Vagina (tissue), 2 donors: ENCODE measurements around the gene OR5J2. TPM values are rescaled to one million over a fixed set of nuclear protein-coding genes. Genes with fewer than 3 reads are reported as not detected.

Experiments
- DNase-seq, 2 donors: peaks; one replicate each; pipeline ENCODE4 v3.0.0-alpha.2; 2017; ENCODE audit errors: extremely low spot score in 2 of 2
- H3K27ac ChIP-seq: fragments of 200-600 bp; sonication (generic); one replicate; pipeline ENCODE4 v1.5.1; 2019
- H3K27me3 ChIP-seq: fragments of 200-600 bp; sonication (generic); one replicate; pipeline ENCODE4 v1.5.1; 2019
- H3K36me3 ChIP-seq, 2 donors: fragments of 200-600 bp; sonication (generic); one replicate each; pipeline ENCODE4 v1.5.1; 2017 to 2019
- H3K4me1 ChIP-seq: fragments of 200-600 bp; sonication (generic); one replicate; pipeline ENCODE4 v1.5.1; 2019
- H3K4me3 ChIP-seq, 2 donors: fragments of 200-600 bp; sonication (generic); 1 replicate in 1 of 2; 2 replicates in 1 of 2; pipeline ENCODE4 v1.5.1; 2016 to 2019
- H3K9me3 ChIP-seq: fragments of 200-600 bp; sonication (generic); one replicate; pipeline ENCODE4 v1.5.1; 2019
- CTCF ChIP-seq, 3 experiments: fragments of 450-650 bp in 2 of 3; fragments of 200-600 bp in 1 of 3; sonication (generic) in 1 of 3; IDR thresholded peaks; one replicate each; pipeline ENCODE4 v1.5.1; 2017 to 2019; ENCODE audit warnings: antibody characterized with exemption in 3 of 3, mild to moderate bottlenecking in 2 of 3, moderate library complexity in 2 of 3
- POLR2A ChIP-seq, 2 donors: fragments of 450-650 bp; IDR thresholded peaks; one replicate each; pipeline ENCODE4 v1.6.1; 2017; ENCODE audit warnings: antibody characterized with exemption in 2 of 2, mild to moderate bottlenecking in 2 of 2, moderate library complexity in 2 of 2
- POLR2AphosphoS5 ChIP-seq, 2 donors: sonication (generic); formaldehyde crosslinking; IDR thresholded peaks; one replicate each; pipeline ENCODE4 v1.9.0; 2017; ENCODE audit warnings: antibody characterized with exemption in 2 of 2, mild to moderate bottlenecking in 2 of 2, low read depth in 1 of 2; ENCODE audit not compliant: insufficient read depth in 1 of 2
- intact Hi-C: fragments of 100-400 bp; cut with DNase I; formaldehyde crosslinking; loops from one replicate; pipeline ENCODE4 v1.15.1; 2023
- total RNA-seq: library from RNA; depleted of rRNA; stranded (reverse); fragments of >200 nt; gene quantifications from one replicate; pipeline ENCODE4 v1.2.3, GENCODE V29; 2016

OR5J2 gene
- total RNA-seq, 1 donor from 2014 or later: not detected

- Histone ChIP-seq H3K4me3 (no peak within 1 kb of the TSS), H3K36me3 (no peaks in the 10 kb centered on the region), H3K9me3 (no peaks in the 10 kb centered on the region), H3K27me3 (no peaks in the 10 kb centered on the region), H3K4me1 (no peaks in the 10 kb centered on the region), H3K27ac (no peak within 1 kb of the TSS)
- no peak for DNase-seq
- no peak for TF ChIP-seq POLR2AphosphoS5 (IDR thresholded peaks at IDR 0.05; ENCODE audit: insufficient read depth in 1 of 2, low read depth in 1 of 2)
- TF ChIP-seq POLR2A (IDR thresholded peaks at IDR 0.05): no peak
- no peak for TF ChIP-seq CTCF (IDR thresholded peaks at IDR 0.05)
- intact Hi-C loops: no loop called here
Observed at GRCh38 chr11:56160217-56160616, 16.2 kb upstream of the OR5J2 start, which contains the start of gene OR8K5. TSS of gene OR8K5 (minus strand) at chr11:56160317. CDS start at chr11:56160317, 0 bp downstream.

- H3K4me1 ChIP-seq: no peaks in the 10 kb centered on the region
- no peak overlapping the region for H3K27ac ChIP-seq
- H3K36me3 ChIP-seq: no peaks in the 10 kb centered on the region
- no peaks in the 10 kb centered on the region for H3K27me3 ChIP-seq
- intact Hi-C loops: no loop called here
- no peak overlapping the region for H3K4me3 ChIP-seq
- no peak for DNase-seq
- no peaks in the 10 kb centered on the region for H3K9me3 ChIP-seq
- TF ChIP-seq POLR2AphosphoS5 (IDR thresholded peaks at IDR 0.05; ENCODE audit: insufficient read depth in 1 of 2, low read depth in 1 of 2) (no peak), CTCF (IDR thresholded peaks at IDR 0.05) (no peak), POLR2A (IDR thresholded peaks at IDR 0.05) (no peak)
Observed at GRCh38 chr11:56163804-56164203, 12.6 kb upstream of the OR5J2 start.

- no peak overlapping the region for H3K4me3 ChIP-seq
- TF ChIP-seq POLR2A (IDR thresholded peaks at IDR 0.05) (no peak), CTCF (IDR thresholded peaks at IDR 0.05) (no peak), POLR2AphosphoS5 (IDR thresholded peaks at IDR 0.05; ENCODE audit: insufficient read depth in 1 of 2, low read depth in 1 of 2) (no peak)
- intact Hi-C loops: no loop called here
Observed at GRCh38 chr11:56172256-56172830, 4.1 kb upstream of the OR5J2 start.

GRCh38 chr11:56183459-56183858, 7.0 kb downstream of the OR5J2 start:
- Histone ChIP-seq H3K9me3 (no peaks in the 10 kb centered on the region), H3K36me3 (no peaks in the 10 kb centered on the region), H3K4me1 (no peaks in the 10 kb centered on the region), H3K27me3 (no peaks in the 10 kb centered on the region), H3K27ac (no peak overlapping the region), H3K4me3 (no peak overlapping the region)
- intact Hi-C loops: no loop called here
- TF ChIP-seq POLR2A (IDR thresholded peaks at IDR 0.05) (no peak), CTCF (IDR thresholded peaks at IDR 0.05) (no peak), POLR2AphosphoS5 (IDR thresholded peaks at IDR 0.05; ENCODE audit: insufficient read depth in 1 of 2, low read depth in 1 of 2) (no peak)
- DNase-seq: no peak

More at GRCh38 chr11:56172256-56172830, 4.1 kb upstream of the OR5J2 start:
- Histone ChIP-seq H3K36me3 (no peaks in the 10 kb centered on the region), H3K4me1 (no peaks in the 10 kb centered on the region), H3K9me3 (no peaks in the 10 kb centered on the region), H3K27ac (no peak overlapping the region), H3K27me3 (no peaks in the 10 kb centered on the region)
- no peak for DNase-seq

GRCh38 chr11:56188602-56189001, 12.2 kb downstream of the OR5J2 start:
- no peak for DNase-seq
- Histone ChIP-seq H3K36me3 (no peaks in the 10 kb centered on the region), H3K9me3 (no peaks in the 10 kb centered on the region), H3K27ac (no peak overlapping the region), H3K27me3 (no peaks in the 10 kb centered on the region), H3K4me3 (no peak overlapping the region), H3K4me1 (no peaks in the 10 kb centered on the region)
- no peak for TF ChIP-seq POLR2A (IDR thresholded peaks at IDR 0.05)
- no peak for TF ChIP-seq POLR2AphosphoS5 (IDR thresholded peaks at IDR 0.05; ENCODE audit: insufficient read depth in 1 of 2, low read depth in 1 of 2)
- TF ChIP-seq CTCF (IDR thresholded peaks at IDR 0.05): no peak
- intact Hi-C loops: no loop called here
